HG03103 (cell line): ENCODE data around the gene SH3RF3.

Source experiments
- ATAC-seq: cut with Tn5 transposase; IDR thresholded peaks from one replicate; pipeline ENCODE4 v1.9.1; 2021; ENCODE audit warnings: low read depth; ENCODE audit not compliant: unreplicated experiment

The SH3RF3 gene

GRCh38 chr2:109128616-109129355, at the start of gene SH3RF3:
Gene SH3RF3 (plus strand): TSS chr2:109129205.
- ATAC-seq, result no peak

DNA sequence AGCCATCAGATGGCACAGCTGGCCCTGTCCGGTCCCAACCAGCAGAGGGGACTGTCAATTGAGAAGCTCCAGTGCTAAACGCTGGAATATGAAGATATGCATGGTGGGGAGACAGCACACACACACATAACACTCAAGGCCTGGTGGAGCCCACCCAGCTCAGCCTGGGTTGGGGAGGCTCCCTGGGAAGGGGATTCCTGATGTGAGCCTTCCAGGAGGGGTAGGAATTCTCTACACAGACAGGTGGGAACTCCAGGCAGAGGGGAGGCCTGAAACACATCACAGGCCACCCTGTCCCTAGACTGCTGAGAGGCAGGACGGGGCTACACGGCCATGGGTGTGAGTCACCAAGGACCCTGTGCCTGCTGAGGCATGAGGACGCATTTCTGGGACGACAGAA, 49.4 kb upstream of the SH3RF3 start:
- ATAC-seq, result no peak

- ATAC-seq, result no peak
Measured at GRCh38 chr2:109080109-109080508, 48.9 kb upstream of the SH3RF3 start.

DNA sequence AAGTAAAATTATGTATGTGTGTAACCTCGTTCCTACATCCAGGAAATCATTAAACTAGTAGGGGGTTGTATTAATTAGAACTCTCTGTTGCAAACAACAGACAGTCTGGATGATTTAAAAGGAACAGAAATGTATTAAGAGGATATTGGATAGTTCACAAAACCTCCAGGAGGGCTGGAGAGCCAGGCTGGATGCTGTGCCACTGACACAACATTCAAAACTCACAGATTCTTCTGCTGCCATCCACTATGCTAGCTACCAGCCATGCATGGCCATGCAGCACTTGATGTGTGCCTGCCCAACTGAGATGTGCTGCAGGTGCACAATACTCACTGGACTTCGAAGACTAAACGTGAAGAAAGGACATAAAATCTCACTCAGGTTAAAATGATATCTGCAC, 48.2 kb upstream of the SH3RF3 start:
- ATAC-seq, result no peak

DNA sequence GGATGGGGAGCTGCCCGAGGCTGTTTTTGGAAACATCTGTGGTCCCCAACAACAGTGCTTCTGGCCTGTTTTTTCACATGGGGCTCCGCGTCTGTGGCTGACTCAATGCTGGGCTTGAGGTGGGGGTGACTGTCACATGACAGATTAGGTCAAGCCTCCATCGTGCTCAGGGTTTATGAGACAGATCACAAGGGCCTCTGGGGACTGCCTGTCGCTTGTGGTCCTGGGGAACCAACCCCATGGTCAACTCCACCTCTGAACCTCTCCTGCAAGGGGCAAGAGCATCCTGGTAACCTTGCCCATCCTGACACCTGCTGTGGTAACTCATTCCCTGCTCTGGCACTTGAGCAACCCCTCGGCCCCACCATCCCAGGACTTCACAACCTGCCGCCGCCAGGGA, 47.6 kb upstream of the SH3RF3 start:
- no peak for ATAC-seq

GRCh38 chr2:109083771-109084170, 45.2 kb upstream of the SH3RF3 start:
- no peak for ATAC-seq

GRCh38 chr2:109084341-109084740, 44.7 kb upstream of the SH3RF3 start:
- no peak for ATAC-seq

DNA sequence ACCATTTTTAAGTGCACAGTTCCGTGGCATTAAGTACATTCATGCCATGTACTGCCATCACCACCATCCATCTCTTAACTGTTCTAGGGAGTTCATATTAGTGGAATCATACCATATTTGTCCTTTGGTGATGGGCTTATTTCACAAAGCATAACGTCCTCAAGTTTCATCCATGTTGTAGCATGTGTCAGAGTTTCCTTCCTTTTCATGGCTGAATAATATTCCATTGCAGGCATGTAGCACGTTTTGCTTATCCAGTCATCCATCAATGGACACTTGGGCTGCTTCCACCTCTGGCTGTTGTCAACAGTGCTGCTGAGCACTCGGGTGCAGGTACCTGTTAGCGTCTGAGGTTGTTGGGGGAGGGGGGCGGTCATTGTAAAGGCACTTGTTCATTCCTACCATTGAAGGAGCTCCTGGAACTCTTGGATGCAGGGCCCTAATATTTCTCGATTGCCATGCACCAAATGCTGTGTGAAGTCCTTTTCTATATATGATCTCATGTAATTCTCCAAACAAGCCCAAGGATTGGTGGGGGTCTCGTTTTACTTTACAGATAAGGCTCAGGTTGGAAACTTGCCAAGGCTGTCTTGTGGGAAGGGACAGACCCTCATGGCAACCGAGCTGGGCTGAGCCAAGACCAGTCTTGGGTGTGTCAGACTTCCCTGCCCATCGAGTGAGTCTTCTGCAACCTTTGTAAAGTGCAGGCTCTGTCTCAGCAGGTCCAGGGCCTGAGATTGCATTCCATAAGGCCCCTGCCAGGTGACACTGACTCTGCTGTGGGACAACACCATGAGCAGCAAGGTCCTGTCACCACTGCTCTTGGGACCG, 42.9 kb upstream of the SH3RF3 start:
- ATAC-seq, result no peak

DNA sequence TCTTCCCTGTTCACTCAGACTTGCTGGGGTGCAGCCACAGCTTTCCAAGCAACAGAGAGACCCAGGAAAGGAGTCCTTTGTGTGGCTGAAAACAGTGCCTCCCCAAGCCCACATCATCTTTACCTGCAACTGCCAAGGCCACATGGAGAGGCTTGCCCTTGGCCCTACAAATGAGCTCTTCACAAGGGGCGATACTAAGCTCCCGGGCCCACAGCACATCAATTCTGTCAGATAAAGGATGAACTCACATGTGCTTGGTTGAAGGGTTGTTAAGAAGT, 42.3 kb upstream of the SH3RF3 start:
- ATAC-seq, result no peak

- ATAC-seq, result no peak
Measured at GRCh38 chr2:109087055-109087663, 41.8 kb upstream of the SH3RF3 start.

DNA sequence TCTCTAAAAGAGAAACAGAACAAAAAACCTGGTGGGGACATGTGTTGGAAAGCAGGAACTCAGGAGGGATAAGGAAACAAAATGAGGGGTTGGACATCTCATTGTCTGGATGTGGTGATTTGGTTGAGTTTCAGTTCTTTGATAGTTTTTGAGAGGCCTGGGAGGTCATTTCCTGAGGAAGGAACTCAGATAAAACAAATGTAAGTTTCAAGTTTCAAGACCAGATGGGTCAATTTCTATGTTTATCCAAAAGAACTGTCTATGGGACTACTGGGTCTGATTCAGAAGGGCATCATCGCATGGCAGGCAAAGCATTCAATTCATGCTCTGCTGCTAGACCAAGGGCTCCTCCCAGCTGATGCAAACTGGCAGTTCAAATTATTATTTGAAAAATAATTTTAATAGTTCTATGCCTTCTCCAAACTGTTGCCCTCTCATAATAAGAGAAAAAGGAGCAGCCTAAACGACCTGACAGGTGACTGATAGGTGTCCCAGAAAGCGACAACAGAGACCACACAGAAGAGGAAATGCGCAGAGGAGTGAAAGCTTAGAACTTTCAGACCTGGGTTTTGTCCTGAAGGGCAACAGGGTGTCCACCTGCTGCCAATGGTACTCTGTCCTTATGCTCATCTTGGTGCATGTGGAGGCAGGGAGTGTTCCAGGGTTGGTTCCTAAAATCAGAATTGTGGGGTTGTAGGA, 39.3 kb upstream of the SH3RF3 start:
- no peak for ATAC-seq

DNA sequence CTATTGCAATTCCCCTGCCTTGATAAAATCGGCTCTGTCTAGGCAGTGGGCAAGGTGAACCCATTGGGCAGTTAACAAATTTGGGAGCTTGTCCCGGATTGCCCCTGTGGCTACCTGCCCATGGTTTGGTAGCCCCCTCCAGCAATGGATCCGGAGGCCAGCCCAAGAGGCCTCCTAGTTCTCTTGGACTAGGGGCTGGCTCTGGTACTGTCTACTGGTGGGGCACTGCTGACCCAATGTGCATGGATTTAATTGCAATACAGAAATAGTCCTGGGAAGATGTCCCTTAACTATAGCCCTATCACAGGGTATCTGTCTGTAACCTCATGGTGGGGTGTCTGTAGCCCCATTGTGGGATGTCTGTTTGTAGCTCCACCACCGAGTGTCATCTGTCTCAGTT, 37.5 kb upstream of the SH3RF3 start:
- ATAC-seq, result no peak

- no peak for ATAC-seq
Measured at GRCh38 chr2:109094144-109094543, 34.9 kb upstream of the SH3RF3 start.

- no peak for ATAC-seq
Measured at GRCh38 chr2:109098251-109098920, 30.6 kb upstream of the SH3RF3 start.

GRCh38 chr2:109098921-109099273, 30.1 kb upstream of the SH3RF3 start:
- no peak for ATAC-seq

DNA sequence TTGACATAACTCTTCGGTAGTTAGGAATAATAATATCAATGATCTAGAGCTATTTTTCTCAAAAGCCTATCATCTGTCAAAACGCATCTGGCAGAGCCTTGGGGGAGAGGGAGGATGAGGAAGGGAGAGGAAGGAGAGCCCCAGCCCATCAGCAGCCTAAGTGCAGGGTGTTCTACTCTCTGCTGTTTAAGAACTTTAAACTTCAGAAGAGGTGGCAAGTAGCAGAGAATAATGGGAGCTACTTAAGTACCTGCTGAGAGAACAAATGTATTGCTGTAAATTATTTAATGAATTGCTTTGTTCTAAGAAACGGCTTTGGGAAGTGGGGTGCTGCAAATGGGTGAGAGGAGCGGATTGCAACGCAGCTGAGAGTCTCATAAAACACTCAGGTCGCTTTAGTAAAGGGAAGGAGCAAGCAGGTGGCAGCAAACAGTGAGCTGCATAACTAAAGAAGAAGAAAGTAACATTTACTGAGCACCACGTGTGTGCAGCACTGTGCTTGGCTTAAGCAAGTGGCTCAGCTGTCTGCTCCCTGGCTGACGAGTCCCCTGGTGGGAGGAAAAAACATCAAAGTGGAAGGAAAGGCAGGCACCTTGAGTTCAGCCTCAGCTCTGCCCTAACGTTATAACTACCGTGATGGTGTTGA, 26.3 kb upstream of the SH3RF3 start:
- ATAC-seq, result no peak

- ATAC-seq, result no peak
Measured at GRCh38 chr2:109105113-109105512, 23.9 kb upstream of the SH3RF3 start.

- ATAC-seq, result no peak
Measured at GRCh38 chr2:109108740-109109139, 20.3 kb upstream of the SH3RF3 start.

- no peak for ATAC-seq
Measured at GRCh38 chr2:109109342-109109741, 19.7 kb upstream of the SH3RF3 start.

- no peak for ATAC-seq
Measured at GRCh38 chr2:109110170-109110569, 18.8 kb upstream of the SH3RF3 start.
